ENCODE measurements around the gene ABCF3. TPM values are rescaled to one million over a fixed set of nuclear protein-coding genes. Genes with fewer than 3 reads are reported as not detected.

The ABCF3 gene
- total RNA-seq, 1 donor from 2014 or later, result 35.1 TPM

DNA sequence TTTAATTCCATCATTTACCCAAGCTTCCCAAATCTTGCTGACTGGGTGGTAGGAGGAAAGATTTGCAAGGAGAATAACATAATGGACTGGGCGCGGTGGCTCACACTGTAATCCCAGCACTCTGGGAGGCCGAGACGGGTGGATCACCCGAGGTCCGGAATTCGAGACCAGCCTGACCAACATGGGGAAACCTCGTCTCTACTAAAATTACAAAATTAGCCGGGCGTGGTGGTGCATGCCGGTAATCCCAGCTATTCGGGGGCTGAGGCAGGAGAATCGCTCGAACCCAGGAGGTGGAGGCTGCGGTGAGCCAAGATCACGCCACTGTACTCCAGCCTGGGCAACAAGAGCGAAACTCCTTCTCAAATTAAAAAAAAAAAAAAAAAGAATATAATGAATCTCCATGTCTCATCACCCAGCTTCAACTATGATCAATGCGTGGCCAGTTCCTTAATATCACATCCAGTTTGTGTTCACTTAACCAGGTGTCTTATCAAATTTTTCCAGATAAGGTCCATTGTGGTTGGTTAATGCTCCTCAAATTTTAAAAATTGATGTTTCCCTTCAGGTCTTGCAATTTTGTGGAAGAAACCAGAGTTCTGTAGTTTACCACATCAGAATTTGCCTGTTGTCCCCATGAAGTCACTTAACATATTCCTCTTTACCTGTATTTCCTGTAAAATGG lies 1.3 kb upstream of the ABCF3 start:
- no peak overlapping the region for H3K4me3 ChIP-seq (ENCODE audit: low read depth, low read length)
- DNase-seq (ENCODE audit: low read depth), result no peak

DNA sequence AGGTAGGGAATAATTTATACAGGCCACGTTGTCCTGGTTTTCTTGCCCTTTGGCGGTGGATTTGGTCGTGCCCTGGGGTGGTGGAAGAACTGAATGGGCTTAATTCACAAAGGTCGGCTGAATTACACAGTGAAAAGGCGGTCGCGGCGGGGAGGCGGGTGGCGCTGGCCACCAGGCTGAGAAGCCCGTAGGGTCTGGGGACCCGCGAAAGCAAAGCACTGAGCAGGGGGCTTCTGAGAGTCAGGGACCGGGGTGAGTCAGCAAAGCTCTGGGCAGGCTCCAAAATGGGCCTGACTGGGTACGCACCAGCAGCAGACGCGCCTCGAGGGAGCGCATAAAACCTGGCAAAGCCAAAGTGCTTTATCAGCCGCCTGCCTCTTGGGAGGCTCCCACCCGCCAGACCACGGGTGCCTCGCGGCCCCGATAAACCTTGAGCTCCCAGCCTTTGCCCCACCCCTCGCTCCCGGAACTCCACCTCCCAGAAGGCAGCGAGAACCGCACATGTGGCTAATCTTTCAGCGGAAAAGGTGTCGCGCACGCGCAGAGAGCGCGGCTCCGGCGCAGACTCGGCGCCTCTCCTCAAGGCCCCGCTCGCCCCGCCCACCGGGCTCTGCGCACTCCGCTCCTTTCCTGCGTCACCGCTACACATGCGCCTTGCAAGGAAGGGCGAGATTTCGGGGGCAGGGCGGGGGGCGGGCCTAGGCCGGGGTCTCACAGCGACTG lies 377 bp upstream of the ABCF3 start:
- DNase-seq (ENCODE audit: low read depth), result peak; percentile 72
- H3K4me3 ChIP-seq (ENCODE audit: low read depth, low read length), result peak overlapping the region; percentile 89
- TF ChIP-seq CTCF (conservative IDR thresholded peaks at IDR 0.05; ENCODE audit: low read depth, low read length), result no peak

More for the DNA sequence above, 1.3 kb upstream of the ABCF3 start:
- TF ChIP-seq CTCF (conservative IDR thresholded peaks at IDR 0.05; ENCODE audit: low read depth, low read length), result no peak

DNA sequence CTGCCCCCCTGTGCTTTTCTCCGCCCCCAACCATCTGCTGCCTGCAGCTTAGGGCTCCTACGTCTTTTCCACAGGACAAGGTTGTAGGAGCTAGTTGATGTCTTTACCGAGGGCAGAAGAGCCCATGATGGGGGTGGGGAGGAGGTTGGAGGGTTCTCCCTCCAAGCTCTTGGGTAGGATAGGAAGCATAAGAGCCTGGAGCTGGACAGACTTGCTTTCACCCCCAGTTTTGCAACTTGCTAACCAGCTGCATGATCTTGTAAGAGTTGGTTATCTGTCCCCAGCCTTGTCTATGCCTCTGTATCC lies 856 bp downstream of the ABCF3 start:
- no peak for TF ChIP-seq CTCF (conservative IDR thresholded peaks at IDR 0.05; ENCODE audit: low read depth, low read length)
- H3K4me3 ChIP-seq (ENCODE audit: low read depth, low read length), result peak overlapping the region; percentile 89
- DNase-seq (ENCODE audit: low read depth), result no peak

- H3K4me3 ChIP-seq (ENCODE audit: low read depth, low read length), result no peak overlapping the region
- TF ChIP-seq CTCF (conservative IDR thresholded peaks at IDR 0.05; ENCODE audit: low read depth, low read length), result no peak
- DNase-seq (ENCODE audit: low read depth), result no peak
Observed at GRCh38 chr3:184188080-184188479, 2.1 kb downstream of the ABCF3 start.

DNA sequence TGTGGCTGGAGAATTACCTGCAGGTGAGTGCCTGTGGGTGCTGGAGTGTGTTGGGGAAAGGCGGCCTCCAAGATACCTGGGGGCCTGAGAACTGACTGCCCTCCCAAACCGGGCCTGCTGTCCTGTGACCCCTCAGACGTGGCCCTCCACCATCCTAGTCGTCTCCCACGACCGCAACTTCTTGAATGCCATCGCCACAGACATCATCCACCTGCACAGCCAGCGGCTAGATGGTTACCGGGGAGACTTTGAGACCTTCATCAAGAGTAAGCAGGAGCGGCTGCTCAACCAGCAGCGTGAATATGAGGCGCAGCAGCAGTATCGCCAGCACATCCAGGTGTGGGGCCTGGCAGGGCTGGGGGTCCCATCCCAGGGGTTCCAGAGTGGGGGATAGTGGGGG lies 3.4 kb downstream of the ABCF3 start:
- TF ChIP-seq CTCF (conservative IDR thresholded peaks at IDR 0.05; ENCODE audit: low read depth, low read length), result no peak
- no peak overlapping the region for H3K4me3 ChIP-seq (ENCODE audit: low read depth, low read length)
- DNase-seq (ENCODE audit: low read depth), result no peak

- no peak overlapping the region for H3K4me3 ChIP-seq (ENCODE audit: low read depth, low read length)
- DNase-seq (ENCODE audit: low read depth), result no peak
- no peak for TF ChIP-seq CTCF (conservative IDR thresholded peaks at IDR 0.05; ENCODE audit: low read depth, low read length)
Observed at GRCh38 chr3:184192889-184193288, 6.9 kb downstream of the ABCF3 start.

All from epithelial cell of proximal tubule (primary cell).